NCI-H2029 treated with DMSO at 0.1 percent for 48 hours (cell line): Measurements from ENCODE around the gene CRISP3.

Experiments
- DNase-seq: peaks from one replicate; lab custom pipeline; 2025; lab: John Stamatoyannopoulos, UW

Gene CRISP3

DNA sequence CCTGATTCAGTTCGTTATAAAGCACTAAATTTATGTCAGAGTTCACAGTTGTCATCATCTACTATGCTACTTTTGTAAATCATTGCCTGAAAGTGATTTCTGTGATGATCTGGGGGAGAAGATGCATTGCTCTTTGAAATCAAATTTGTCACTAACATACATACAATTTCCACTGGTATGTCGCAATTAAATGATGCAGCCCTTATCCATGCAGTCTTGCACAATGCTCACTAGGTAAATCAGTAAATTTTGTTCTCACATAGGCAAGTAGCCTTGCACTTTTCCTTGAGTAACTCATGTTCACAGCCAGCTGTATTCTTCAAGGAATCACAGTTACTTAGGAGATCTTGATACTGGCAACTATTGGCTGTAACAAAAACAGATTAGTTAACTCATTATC lies 51.7 kb downstream of the CRISP3 start:
- no peak for DNase-seq
